ENCODE results near the gene CFB. TPM values are rescaled to one million over a fixed set of nuclear protein-coding genes. Genes with fewer than 3 reads are reported as not detected.
A peak's percentile ranks its signal among the peaks of the same experiment; 100 is the strongest.

CFB gene
- total and polyA plus RNA-seq, 2 of the 4 experiments (the other 2 are of a cell fraction) = 1.8 to 6.1 TPM

- ChIA-PET POLR2A (ENCODE audit: unreplicated experiment) (no interaction called here), CTCF (no interaction called here)
- Histone ChIP-seq H3K9me1 (ENCODE audit: insufficient read depth, low read length) (no peaks in the 10 kb centered on the region), H2BK15ac (ENCODE audit: low read depth, low read length) (no peak overlapping the region), H4K8ac (ENCODE audit: low read depth in 2 of 2, low read length in 2 of 2) (no peak overlapping the region), H4K5ac (ENCODE audit: low read depth, low read length) (no peak overlapping the region), H3K79me1 (ENCODE audit: low read depth in 1 of 2, low read length in 2 of 2) (no peaks in the 10 kb centered on the region), H3K4me2 (ENCODE audit: low read depth, low read length) (no peak overlapping the region), H3K27me3 (ENCODE audit: control insufficient read depth, insufficient read depth, low read length) (0 out of 2 replicates have a peak, but pooled peaks cover 2% of the 10 kb centered on the region), H4K20me1 (ENCODE audit: insufficient read depth, low read length) (no peaks in the 10 kb centered on the region), H2AK5ac (ENCODE audit: low read depth, low read length) (peak overlapping the region; percentile 46; the same call in 1 of the 2 replicates), H2AFZ (replicated peaks; ENCODE audit: low read length, poor library complexity) (no peak overlapping the region), H3K4me3 (ENCODE audit: insufficient read depth, low read depth, low read length) (no peak overlapping the region), H3K56ac (ENCODE audit: extremely low read depth, insufficient read depth, low read length) (no peak overlapping the region), H3K36me3 (ENCODE audit: control insufficient read depth, insufficient read depth, low read length) (no peaks in the 10 kb centered on the region), H3K9ac (ENCODE audit: low read depth, low read length) (no peak overlapping the region), H3K4ac (ENCODE audit: low read depth, low read length) (no peak overlapping the region), H3K14ac (replicated peaks; ENCODE audit: low read depth, low read length) (no peak overlapping the region), H2AK9ac (replicated peaks; ENCODE audit: low read depth, low read length, poor library complexity) (no peak overlapping the region), H4K91ac (ENCODE audit: insufficient read depth, low read depth, low read length) (no peak overlapping the region), H2BK20ac (ENCODE audit: low read depth, low read length) (no peak overlapping the region), H3K9me3 (ENCODE audit: control insufficient read depth, insufficient read depth, low read length) (no peaks in the 10 kb centered on the region), H2BK5ac (ENCODE audit: low read depth, low read length, poor library complexity, severe bottlenecking) (no peak overlapping the region), H2BK120ac (ENCODE audit: low read depth, low read length) (no peak overlapping the region), H3K18ac (ENCODE audit: low read depth, low read length) (no peak overlapping the region), H3K23ac (ENCODE audit: low read depth, low read length) (no peak overlapping the region; the same call in 1 of the 2 replicates), H3K27ac (ENCODE audit: insufficient read depth, low read length) (no peak overlapping the region), H3K4me1 (ENCODE audit: control insufficient read depth, insufficient read depth, low read length) (peaks cover 5% of the 10 kb centered on the region; the same call in 1 of the 2 replicates)
- TF ChIP-seq USF2 (IDR thresholded peaks at IDR 0.05; ENCODE audit: low read depth, low read length) (no peak), CTCF (conservative IDR thresholded peaks at IDR 0.05; ENCODE audit: low read depth, low read length) (no peak), RCOR1 (IDR thresholded peaks at IDR 0.05; ENCODE audit: insufficient replicate concordance, low read length) (no peak), ELK1 (IDR thresholded peaks at IDR 0.05; ENCODE audit: borderline replicate concordance, low read depth, low read length) (no peak), RAD21 (IDR thresholded peaks at IDR 0.05; ENCODE audit: low read length) (no peak), FOS (IDR thresholded peaks at IDR 0.05; ENCODE audit: low read depth, low read length) (no peak), RFX5 (IDR thresholded peaks at IDR 0.05; ENCODE audit: low read depth, low read length) (no peak), MXI1 (IDR thresholded peaks at IDR 0.05; ENCODE audit: borderline replicate concordance, low read depth, low read length) (no peak), CHD1 (IDR thresholded peaks at IDR 0.05; ENCODE audit: low read depth, low read length) (no peak), BHLHE40 (IDR thresholded peaks at IDR 0.05; ENCODE audit: low read depth, low read length) (no peak), POLR2A (IDR thresholded peaks at IDR 0.05; ENCODE audit: low read depth, low read length) (no peak), NFE2L2 (IDR thresholded peaks at IDR 0.05; ENCODE audit: low read depth, low read length) (no peak), CEBPB (IDR thresholded peaks at IDR 0.05; ENCODE audit: low read depth, low read length) (no peak), MAFK (IDR thresholded peaks at IDR 0.05; ENCODE audit: low read depth, low read length) (no peak)
- in situ Hi-C loops (cut with MboI; ENCODE audit: low sequenced_read_pairs) = no loop called here
- 67% methylated on average over 1 of the region's 6 CpGs; no CpG with 5 or more reads in 1 of the 2 experiments for WGBS, 2 experiments (ENCODE audit: extremely low coverage in 2 of 2, insufficient read length in 1 of 2)
- ATAC-seq (ENCODE audit: low read depth) (no peak), DNase-seq (no peak)
- intact Hi-C loops (cut with micrococcal nuclease) = no loop called here
- BruUV-seq (replicated peaks) = no TSS peak
- dilution Hi-C loops (cut with HindIII; ENCODE audit: low sequenced_read_pairs, unreplicated experiment) = no loop called here
These were observed 26.1 kb upstream of the CFB start for GRCh38 chr6:31919624-31920303.

Measured in IMR-90 (cell line).